GM23338 (cell line): ENCODE results near the gene RIC8A. TPM values are rescaled to one million over a fixed set of nuclear protein-coding genes. Genes with fewer than 3 reads are reported as not detected.

ENCODE experiments used
- ATAC-seq: fragments of 200-7000 bp; cut with Tn5 transposase; 3 replicates; pipeline ENCODE4 v1.9.1; 2020
- DNase-seq: peaks from one replicate; pipeline ENCODE4 v3.0.0-alpha.2; 2015; ENCODE audit warnings: low spot score
- H2AFZ ChIP-seq: fragments of 200-600 bp; sonication (generic); 2 replicates; pipeline ENCODE4 v1.8.0; 2016; ENCODE audit warnings: antibody characterized with exemption, mild to moderate bottlenecking, moderate library complexity
- H3F3A ChIP-seq: fragments of 200-600 bp; sonication (generic); replicated peaks from 2 replicates; pipeline ENCODE4 v1.8.0; 2017; ENCODE audit warnings: antibody characterized with exemption, mixed run types, low read depth
- H3K27ac ChIP-seq: fragments of 200-600 bp; sonication (generic); 2 replicates; pipeline ENCODE4 v1.6.1; 2016; ENCODE audit warnings: low read depth
- H3K27me3 ChIP-seq: fragments of 200-600 bp; sonication (generic); 2 replicates; pipeline ENCODE4 v1.8.0; 2016; ENCODE audit warnings: mild to moderate bottlenecking, mixed run types, moderate library complexity; ENCODE audit not compliant: insufficient read depth
- H3K36me3 ChIP-seq: fragments of 200-600 bp; sonication (generic); 2 replicates; pipeline ENCODE4 v1.8.0; 2016; ENCODE audit warnings: mild to moderate bottlenecking; ENCODE audit not compliant: insufficient read depth
- H3K4me1 ChIP-seq: fragments of 200-600 bp; sonication (generic); 2 replicates; pipeline ENCODE4 v1.8.0; 2016; ENCODE audit warnings: mild to moderate bottlenecking, moderate library complexity; ENCODE audit not compliant: insufficient read depth
- H3K4me2 ChIP-seq: fragments of 200-600 bp; sonication (generic); 2 replicates; pipeline ENCODE4 v1.7.1; 2017; ENCODE audit warnings: mixed run types
- H3K4me3 ChIP-seq: fragments of 200-600 bp; sonication (generic); 2 replicates; pipeline ENCODE4 v1.6.1; 2016; ENCODE audit warnings: mixed run types
- H3K79me2 ChIP-seq: fragments of 200-600 bp; sonication (generic); replicated peaks from 2 replicates; pipeline ENCODE4 v1.8.0; 2017; ENCODE audit warnings: mild to moderate bottlenecking; ENCODE audit not compliant: insufficient read depth
- H3K9me2 ChIP-seq: fragments of 200-600 bp; sonication (generic); 2 replicates; pipeline ENCODE4 v1.8.0; 2017; ENCODE audit not compliant: insufficient read depth
- H4K20me1 ChIP-seq: fragments of 200-600 bp; sonication (generic); replicated peaks from 2 replicates; pipeline ENCODE4 v1.8.0; 2017; ENCODE audit warnings: mild to moderate bottlenecking; ENCODE audit not compliant: insufficient read depth
- H3K27ac Mint-ChIP-seq: 2 replicates; pipeline ENCODE4 v1.8.0; 2020; ENCODE audit warnings: inconsistent platforms, mild to moderate bottlenecking, moderate library complexity, mixed read lengths
- H3K27me3 Mint-ChIP-seq: 3 replicates; pipeline ENCODE4 v1.8.0; 2022; ENCODE audit warnings: low read depth, mild to moderate bottlenecking, moderate library complexity, mixed read lengths, inconsistent platforms; ENCODE audit not compliant: insufficient read depth, poor library complexity
- H3K36me3 Mint-ChIP-seq: 3 replicates; pipeline ENCODE4 v1.8.0; 2021; ENCODE audit warnings: low read depth, mild to moderate bottlenecking, inconsistent platforms, moderate library complexity, mixed read lengths
- H3K4me1 Mint-ChIP-seq: 3 replicates; pipeline ENCODE4 v1.8.0; 2020; ENCODE audit warnings: mild to moderate bottlenecking, inconsistent platforms, mixed read lengths
- H3K4me3 Mint-ChIP-seq: 3 replicates; pipeline ENCODE4 v1.8.0; 2021; ENCODE audit warnings: moderate library complexity, mild to moderate bottlenecking, inconsistent platforms, mixed read lengths
- H3K9me3 Mint-ChIP-seq: 3 replicates; pipeline ENCODE4 v1.8.0; 2020; ENCODE audit warnings: moderate library complexity, mild to moderate bottlenecking, inconsistent platforms, mixed read lengths
- CREB1 ChIP-seq: fragments of 250-450 bp; sonication (Bioruptor Pico); IDR thresholded peaks from 2 replicates; pipeline ENCODE4 v1.5.0; 2020; ENCODE audit warnings: low read depth, mild to moderate bottlenecking, moderate library complexity
- CTCF ChIP-seq, 2 experiments: fragments of 200-600 bp in 1 of 2; sonication (generic) in 1 of 2; conservative IDR thresholded peaks; 2 replicates each; pipeline versions ENCODE4 v1.5.1 to v1.6.1; 2016 to 2017; ENCODE audit warnings: antibody characterized with exemption in 2 of 2, low read depth in 2 of 2, mild to moderate bottlenecking in 2 of 2, moderate library complexity in 1 of 2
- ETS1 ChIP-seq: IDR thresholded peaks from 2 replicates; pipeline ENCODE4 v1.6.1; 2016; ENCODE audit warnings: antibody characterized with exemption
- POLR2AphosphoS5 ChIP-seq: IDR thresholded peaks from 2 replicates; pipeline ENCODE4 v1.6.1; 2016; ENCODE audit warnings: antibody characterized with exemption, low read depth
- REST ChIP-seq: IDR thresholded peaks from one replicate; pipeline ENCODE4 v1.6.1; 2018; ENCODE audit warnings: antibody characterized with exemption; ENCODE audit not compliant: unreplicated experiment
- STAT1 ChIP-seq: IDR thresholded peaks from one replicate; pipeline ENCODE4 v1.6.1; 2016; ENCODE audit warnings: antibody characterized with exemption; ENCODE audit not compliant: unreplicated experiment
- ZNF331 ChIP-seq: fragments of 250-450 bp; sonication (Bioruptor Pico); IDR thresholded peaks from 2 replicates; pipeline ENCODE4 v1.5.0; 2020; ENCODE audit warnings: low read depth, mild to moderate bottlenecking, moderate library complexity
- ZNF462 ChIP-seq: fragments of 250-450 bp; sonication (Bioruptor Pico); IDR thresholded peaks from 2 replicates; pipeline ENCODE4 v1.5.0; 2020; ENCODE audit warnings: mild to moderate bottlenecking, moderate library complexity
- polyA plus RNA-seq: library from polyadenylated mRNA; unstranded; fragments of >200 nt; fragmentation: Nextera tagmentation; extraction: Ambion mirVana; gene quantifications from 2 replicates; pipeline ENCODE4 v1.2.1, GENCODE V29; 2016
- total RNA-seq: library from RNA; depleted of rRNA; stranded (reverse); fragments of >200 nt; shearing (Covaris generic); gene quantifications from 2 replicates; pipeline ENCODE4 v1.2.3, GENCODE V29; 2014

The RIC8A gene
- total and polyA plus RNA-seq, 2 experiments from 2014 or later, result 23.6 to 81.3 TPM

- TF ChIP-seq REST, result no peak
- TF ChIP-seq CREB1 (CRISPR knock-in tag), result no peak
- TF ChIP-seq CTCF (conservative IDR thresholded peaks at IDR 0.05; ENCODE audit: low read depth in 2 of 2), result no peak
- TF ChIP-seq ETS1, result no peak
- no peak for TF ChIP-seq POLR2AphosphoS5
These were observed 51.9 kb downstream of the RIC8A start (continued) for GRCh38 chr11:259413-259812.

- Histone ChIP-seq H3K9me2 (no peaks in the 10 kb centered on the region), H3F3A (no peaks in the 10 kb centered on the region), H3K4me2 (no peak overlapping the region), H3K27me3 (no peaks in the 10 kb centered on the region), H3K4me1 (no peaks in the 10 kb centered on the region), H4K20me1 (no peaks in the 10 kb centered on the region), H3K79me2 (no peaks in the 10 kb centered on the region), H3K27ac (no peak overlapping the region), H3K36me3 (0 out of 2 replicates have a peak, but pooled peaks cover 5% of the 10 kb centered on the region), H3K4me3 (no peak overlapping the region), H2AFZ (no peak overlapping the region)
- Mint-ChIP-seq H3K4me3 (no peak overlapping the region), H3K4me1 (no peaks in the 10 kb centered on the region; the same call in 2 of the 3 replicates), H3K27ac (no peak overlapping the region), H3K27me3 (peaks cover 5% of the 10 kb centered on the region), H3K9me3 (peaks cover 36% of the 10 kb centered on the region), H3K36me3 (peaks cover 13% of the 10 kb centered on the region; the same call in 2 of the 3 replicates)
- DNase-seq (no peak), ATAC-seq (no peak)
- TF ChIP-seq ZNF462 (CRISPR knock-in tag) (no peak), ZNF331 (CRISPR knock-in tag) (no peak), ETS1 (no peak), CREB1 (CRISPR knock-in tag) (no peak), STAT1 (no peak), CTCF (conservative IDR thresholded peaks at IDR 0.05; ENCODE audit: low read depth in 2 of 2) (no peak)
These were observed 54.1 kb downstream of the RIC8A start for GRCh38 chr11:261624-262023.
